ENCODE data around the gene AMBRA1.

Gene AMBRA1

GRCh38 chr11:46444305-46444704 is 149.5 kb downstream of the AMBRA1 start:
- no peak for DNase-seq (ENCODE audit: low read depth in 2 of 2)

GRCh38 chr11:46438211-46438610 is 155.6 kb downstream of the AMBRA1 start:
- no peak for DNase-seq (ENCODE audit: low read depth in 2 of 2)

- no peak for DNase-seq (ENCODE audit: low read depth in 2 of 2)
Measured at GRCh38 chr11:46437122-46437689, 156.6 kb downstream of the AMBRA1 start.

- no peak for DNase-seq (ENCODE audit: low read depth in 2 of 2)
Measured at GRCh38 chr11:46436113-46436512, 157.7 kb downstream of the AMBRA1 start.

- no peak for DNase-seq (ENCODE audit: low read depth in 2 of 2)
Measured at GRCh38 chr11:46435679-46436078, 158.1 kb downstream of the AMBRA1 start.

GRCh38 chr11:46431211-46431610 is 162.6 kb downstream of the AMBRA1 start:
- no peak for DNase-seq (ENCODE audit: low read depth in 2 of 2)

GRCh38 chr11:46429717-46430116 is 164.1 kb downstream of the AMBRA1 start:
- no peak for DNase-seq (ENCODE audit: low read depth in 2 of 2)

GRCh38 chr11:46427364-46427763 is 166.5 kb downstream of the AMBRA1 start:
- no peak for DNase-seq (ENCODE audit: low read depth in 2 of 2)

- DNase-seq (ENCODE audit: low read depth in 2 of 2), result no peak
Measured at GRCh38 chr11:46426233-46426991, 167.4 kb downstream of the AMBRA1 start.

GRCh38 chr11:46422588-46422987 is 171.2 kb downstream of the AMBRA1 start:
- no peak for DNase-seq (ENCODE audit: low read depth in 2 of 2)

- DNase-seq (ENCODE audit: low read depth in 2 of 2), result no peak
Measured at GRCh38 chr11:46421257-46421880, 172.5 kb downstream of the AMBRA1 start.

- no peak for DNase-seq (ENCODE audit: low read depth in 2 of 2)
Measured at GRCh38 chr11:46420513-46420912, 173.3 kb downstream of the AMBRA1 start.

GRCh38 chr11:46418751-46419150 is 175.1 kb downstream of the AMBRA1 start:
- no peak for DNase-seq (ENCODE audit: low read depth in 2 of 2)

- no peak for DNase-seq (ENCODE audit: low read depth in 2 of 2)
Measured at GRCh38 chr11:46417711-46418110, 176.1 kb downstream of the AMBRA1 start.

- DNase-seq (ENCODE audit: low read depth in 2 of 2), result no peak
Measured at GRCh38 chr11:46414879-46415278, 178.9 kb downstream of the AMBRA1 start.

GRCh38 chr11:46414466-46414796 is 179.4 kb downstream of the AMBRA1 start:
- no peak for DNase-seq (ENCODE audit: low read depth in 2 of 2)

- DNase-seq (ENCODE audit: low read depth in 2 of 2), result no peak
Measured at GRCh38 chr11:46413760-46414465, 179.9 kb downstream of the AMBRA1 start.

- no peak for DNase-seq (ENCODE audit: low read depth in 2 of 2)
Measured at GRCh38 chr11:46410021-46410420, 183.8 kb downstream of the AMBRA1 start.

GRCh38 chr11:46408407-46408986 is 185.3 kb downstream of the AMBRA1 start:
- DNase-seq (ENCODE audit: low read depth in 2 of 2), result no peak

- DNase-seq (ENCODE audit: low read depth in 2 of 2), result no peak
Measured at GRCh38 chr11:46407635-46408034, 186.2 kb downstream of the AMBRA1 start.

- DNase-seq (ENCODE audit: low read depth in 2 of 2), result no peak
Measured at GRCh38 chr11:46404476-46405017, 189.3 kb downstream of the AMBRA1 start.
